Tibial nerve (tissue), 4 donors: ENCODE measurements around the gene NFIB. TPM values are rescaled to one million over a fixed set of nuclear protein-coding genes. Genes with fewer than 3 reads are reported as not detected.

Experiments
- DNase-seq, 2 donors: peaks; one replicate each; pipeline ENCODE4 v3.0.0-alpha.2; 2019; ENCODE audit warnings: low spot score in 2 of 2
- H3K27ac ChIP-seq, 4 donors: fragments of 200-600 bp; sonication (generic) in 3 of 4; one replicate each; pipeline ENCODE4 v1.5.1; 2017 to 2019; ENCODE audit warnings: mild to moderate bottlenecking in 1 of 4
- H3K27me3 ChIP-seq, 2 donors: fragments of 200-600 bp; sonication (generic) in 1 of 2; one replicate each; pipeline versions ENCODE4 v1.5.1 to v1.6.0; 2017 to 2019
- H3K36me3 ChIP-seq, 3 donors: fragments of 200-600 bp; sonication (generic); one replicate each; pipeline ENCODE4 v1.5.1; 2018 to 2019
- H3K4me1 ChIP-seq, 4 donors: fragments of 200-600 bp; sonication (generic) in 3 of 4; one replicate each; pipeline ENCODE4 v1.5.1; 2017 to 2019
- H3K4me3 ChIP-seq, 4 donors: fragments of 200-600 bp; sonication (generic) in 3 of 4; one replicate each; pipeline ENCODE4 v1.5.1; 2017 to 2019; ENCODE audit warnings: mild to moderate bottlenecking in 1 of 4, moderate library complexity in 1 of 4
- H3K9me3 ChIP-seq, 4 donors: fragments of 200-600 bp; sonication (generic) in 3 of 4; one replicate each; pipeline ENCODE4 v1.5.1; 2017 to 2019
- CTCF ChIP-seq, 5 experiments: fragments of 200-600 bp in 3 of 5; fragments of 450-650 bp in 2 of 5; sonication (generic) in 3 of 5; IDR thresholded peaks; one replicate each; pipeline ENCODE4 v1.5.1; 2016 to 2019; ENCODE audit warnings: antibody characterized with exemption in 5 of 5, mild to moderate bottlenecking in 3 of 5, moderate library complexity in 2 of 5
- EP300 ChIP-seq, 2 donors: sonication (generic); formaldehyde crosslinking; IDR thresholded peaks; one replicate each; pipeline ENCODE4 v1.6.1; 2017; ENCODE audit warnings: antibody characterized with exemption in 2 of 2, mild to moderate bottlenecking in 1 of 2
- POLR2A ChIP-seq, 2 donors: fragments of 450-650 bp; IDR thresholded peaks; one replicate each; pipeline ENCODE4 v1.6.1; 2017; ENCODE audit warnings: antibody characterized with exemption in 2 of 2, mild to moderate bottlenecking in 2 of 2, moderate library complexity in 2 of 2
- WGBS, 2 donors: methylation state at CpG; one replicate each; pipeline ENCODE4 v1.1.5; 2018; 5-methylcytosine and 5-hydroxymethylcytosine counted together
- total RNA-seq, 4 donors: library from RNA; depleted of rRNA; stranded (reverse); fragments of >200 nt; gene quantifications; one replicate each; pipeline ENCODE4 v1.1.0, GENCODE V29; 2016

Gene NFIB
- total RNA-seq, 4 donors from 2014 or later, result 52.1 to 125 (median 78.1) TPM

GRCh38 chr9:14301583-14302021 lies 12.3 kb downstream of the NFIB start:
- Histone ChIP-seq H3K4me3 (no peak overlapping the region), H3K36me3 (peaks cover 0 to 6% (median 0%) of the 10 kb centered on the region in 3 donors), H3K4me1 (peaks cover 0 to 87% (median 39%) of the 10 kb centered on the region in 4 donors), H3K27ac (peak overlapping the region in 3 of 4 donors; percentile 42 to 76 (median 69)), H3K9me3 (no peaks in the 10 kb centered on the region), H3K27me3 (no peaks in the 10 kb centered on the region)
- DNase-seq, result no peak
- TF ChIP-seq CTCF (IDR thresholded peaks at IDR 0.05), result no peak
- no peak for TF ChIP-seq POLR2A (IDR thresholded peaks at IDR 0.05)
- no peak for TF ChIP-seq EP300 (IDR thresholded peaks at IDR 0.05)
- 41% methylated on average over 1 of the region's 1 CpG for WGBS, 2 donors

- Histone ChIP-seq H3K27ac (peak overlapping the region in 3 of 4 donors; percentile 42 to 76 (median 69)), H3K4me1 (peaks cover 0 to 86% (median 39%) of the 10 kb centered on the region in 4 donors), H3K36me3 (no peaks in the 10 kb centered on the region), H3K27me3 (no peaks in the 10 kb centered on the region), H3K9me3 (no peaks in the 10 kb centered on the region), H3K4me3 (no peak overlapping the region)
- 59 to 61% methylated on average over 4 of the region's 4 CpGs for WGBS, 2 donors
- no peak for TF ChIP-seq CTCF (IDR thresholded peaks at IDR 0.05)
- TF ChIP-seq POLR2A (IDR thresholded peaks at IDR 0.05), result no peak
- no peak for DNase-seq
These were observed 12.9 kb downstream of the NFIB start for GRCh38 chr9:14301006-14301405.

- Histone ChIP-seq H3K9me3 (no peaks in the 10 kb centered on the region), H3K4me3 (no peak overlapping the region), H3K27ac (peak overlapping the region in 3 of 4 donors; percentile 17 to 76 (median 69)), H3K27me3 (no peaks in the 10 kb centered on the region), H3K36me3 (no peaks in the 10 kb centered on the region), H3K4me1 (peaks cover 0 to 82% (median 39%) of the 10 kb centered on the region in 4 donors)
- no peak for DNase-seq
- TF ChIP-seq POLR2A (IDR thresholded peaks at IDR 0.05), result no peak
- TF ChIP-seq EP300 (IDR thresholded peaks at IDR 0.05), result no peak
- no peak for TF ChIP-seq CTCF (IDR thresholded peaks at IDR 0.05)
- WGBS, 2 donors, result 73 to 76% methylated on average over 3 of the region's 3 CpGs
These were observed 13.4 kb downstream of the NFIB start for GRCh38 chr9:14300588-14300987.

GRCh38 chr9:14300040-14300439 lies 13.9 kb downstream of the NFIB start:
- no peaks in the 10 kb centered on the region for H3K9me3 ChIP-seq
- H3K27me3 ChIP-seq, result no peaks in the 10 kb centered on the region
- H3K4me3 ChIP-seq, result no peak overlapping the region
- peaks cover 0 to 78% (median 37%) of the 10 kb centered on the region in 4 donors for H3K4me1 ChIP-seq
- no peak for TF ChIP-seq CTCF (IDR thresholded peaks at IDR 0.05)
- no peak for TF ChIP-seq EP300 (IDR thresholded peaks at IDR 0.05)
- no peak for TF ChIP-seq POLR2A (IDR thresholded peaks at IDR 0.05)
- H3K27ac ChIP-seq, result peak overlapping the region in 3 of 4 donors; percentile 6 to 76 (median 69)
- no peak for DNase-seq
- WGBS, 2 donors, result 65 to 69% methylated on average over 9 of the region's 9 CpGs
- H3K36me3 ChIP-seq, result no peaks in the 10 kb centered on the region

- H3K27ac ChIP-seq, result peak overlapping the region in 3 of 4 donors; percentile 5 to 29 (median 6)
- no peak for DNase-seq
- no peak for TF ChIP-seq POLR2A (IDR thresholded peaks at IDR 0.05)
- peak in 1 of 2 donors; percentile 51 for TF ChIP-seq EP300 (IDR thresholded peaks at IDR 0.05)
- no peak for TF ChIP-seq CTCF (IDR thresholded peaks at IDR 0.05)
- H3K4me1 ChIP-seq, result peaks cover 0 to 70% (median 30%) of the 10 kb centered on the region in 4 donors
- H3K36me3 ChIP-seq, result no peaks in the 10 kb centered on the region
- 42 to 45% methylated on average over 6 to 7 of the region's 7 CpGs for WGBS, 2 donors
- H3K4me3 ChIP-seq, result no peak overlapping the region
- no peaks in the 10 kb centered on the region for H3K27me3 ChIP-seq
- H3K9me3 ChIP-seq, result no peaks in the 10 kb centered on the region
These were observed 15.3 kb downstream of the NFIB start for GRCh38 chr9:14298601-14299022.
